G401.6 (cell line): ENCODE results near the gene ZNF367.
A peak's percentile ranks its signal among the peaks of the same experiment; 100 is the strongest.
"Not testable (repeated sequence)": the region's sequence is repeated elsewhere in the genome, so short reads cannot be mapped to it uniquely, and the experiment has no call there.

Experiments
- FAIRE-seq: peaks from 2 replicates; lab custom pipeline; 2012; peaks lifted over from hg19 to GRCh38; lab: Jason Lieb, UNC

The ZNF367 gene

GRCh38 chr9:96399325-96399633 is 18.9 kb downstream of the ZNF367 start:
- FAIRE-seq: no peak

- no peak for FAIRE-seq
Measured at GRCh38 chr9:96398582-96399324, 19.4 kb downstream of the ZNF367 start.

- FAIRE-seq: no peak
Measured at GRCh38 chr9:96395964-96396363, 22.2 kb downstream of the ZNF367 start.

DNA sequence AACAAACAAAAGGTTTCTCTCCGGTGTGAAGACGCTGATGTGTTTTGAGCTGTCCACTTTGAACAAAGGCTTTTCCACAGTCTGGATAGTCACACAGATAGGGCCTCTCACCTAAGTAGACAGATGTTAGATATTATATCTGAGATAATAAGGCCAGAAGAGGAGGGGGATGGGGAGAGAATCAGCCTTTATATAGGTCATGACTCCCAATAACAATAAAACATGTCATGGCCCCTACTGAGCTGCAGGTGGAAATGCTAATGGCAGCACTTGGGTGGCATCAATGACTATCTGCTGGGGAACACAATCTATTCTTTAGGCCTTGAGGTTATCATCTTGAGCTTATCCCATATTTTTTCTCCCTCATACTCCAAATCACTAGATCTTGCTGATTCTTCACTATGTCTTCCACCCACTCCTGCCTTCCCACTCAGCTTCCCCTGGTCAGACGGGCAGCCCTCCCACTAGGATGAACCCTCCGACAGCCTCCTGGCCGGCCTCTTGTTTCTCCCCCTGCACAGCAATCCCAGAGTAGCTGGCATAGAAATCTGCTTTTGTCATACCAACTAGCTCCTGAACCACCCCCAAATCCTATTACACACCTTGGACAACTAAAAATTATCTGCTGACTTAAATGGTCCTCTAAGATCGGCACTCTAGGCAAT is 23.2 kb downstream of the ZNF367 start:
- FAIRE-seq: no peak

DNA sequence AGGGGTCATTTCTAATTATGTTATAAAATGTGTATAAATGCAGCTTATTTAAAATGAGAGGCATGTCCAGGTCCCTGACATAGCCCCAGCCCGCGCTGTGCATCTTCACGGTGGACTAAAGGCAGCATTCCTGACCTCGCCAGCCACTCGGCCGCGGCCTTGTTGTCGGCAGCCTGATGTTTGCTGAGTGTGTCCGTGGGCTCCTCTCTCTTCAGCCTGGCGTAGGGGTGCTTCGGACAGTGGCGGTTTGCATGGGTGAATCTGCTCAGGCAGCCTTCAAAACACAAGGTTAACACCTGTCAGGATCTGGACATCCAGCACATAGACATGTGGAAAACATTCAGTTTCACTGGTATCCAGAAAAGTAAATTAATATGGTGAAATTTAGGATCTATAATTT is 25.9 kb downstream of the ZNF367 start:
- FAIRE-seq: no peak

DNA sequence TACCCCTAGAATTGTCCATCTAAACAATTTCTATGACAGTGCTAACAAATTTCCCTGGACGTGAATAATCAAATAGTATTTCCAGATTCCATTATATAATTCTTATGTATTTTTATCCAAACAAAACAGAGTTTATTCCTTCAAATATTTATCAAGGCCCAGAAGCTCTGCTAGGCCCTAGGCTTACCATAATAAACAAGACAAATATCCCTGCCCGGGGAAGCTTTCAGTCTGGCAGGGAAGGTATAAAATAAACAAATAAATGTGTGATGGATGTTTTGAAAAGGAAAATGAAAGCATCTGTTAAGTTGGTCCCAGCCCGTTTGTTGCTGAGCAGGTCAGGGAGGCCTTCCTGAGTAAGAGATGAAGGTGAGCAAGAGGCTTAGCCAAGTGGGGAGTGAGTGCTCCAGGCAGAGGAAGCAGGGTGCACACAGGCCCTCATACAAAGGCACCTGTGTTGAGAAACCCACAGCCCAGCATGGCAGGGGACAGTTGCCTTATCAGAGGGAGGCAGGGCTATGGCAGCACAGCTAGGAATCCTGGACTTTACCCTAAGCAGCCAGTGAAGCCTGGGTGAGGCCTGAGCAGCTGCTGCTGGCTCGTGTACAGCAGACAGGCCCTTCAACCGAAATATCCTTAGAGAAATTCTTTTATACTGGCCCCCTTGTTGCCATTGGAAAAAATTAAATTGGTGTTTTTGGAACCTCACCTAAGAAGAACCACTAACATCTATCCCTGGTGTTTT is 27.0 kb downstream of the ZNF367 start:
- no peak for FAIRE-seq

DNA sequence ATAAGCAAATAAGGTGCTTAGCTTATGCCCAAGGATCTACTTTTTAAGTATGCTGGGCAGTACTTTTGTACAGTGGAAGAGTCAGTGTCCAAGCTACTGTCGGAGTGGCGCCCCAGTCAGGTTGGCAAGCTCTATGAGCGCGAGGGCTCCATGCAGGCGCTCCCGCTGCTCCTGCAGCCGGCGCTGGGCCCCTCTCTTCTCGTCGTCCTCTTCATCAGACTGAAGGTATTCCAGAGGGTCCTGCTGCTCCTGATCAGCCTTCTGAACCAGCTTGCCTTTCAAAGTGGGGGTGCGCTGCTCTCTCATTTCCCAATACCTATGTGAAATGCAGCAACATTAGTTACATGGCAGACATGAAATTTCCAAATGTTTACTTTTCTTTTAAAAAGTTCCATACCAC is 30.0 kb downstream of the ZNF367 start:
- FAIRE-seq: no peak

GRCh38 chr9:96386157-96386556 is 32.0 kb downstream of the ZNF367 start:
- FAIRE-seq: peak; percentile 70

GRCh38 chr9:96383165-96383942 is 34.8 kb downstream of the ZNF367 start, which contains the start of gene SLC35D2:
TSS of gene SLC35D2 (minus strand) at chr9:96383711. CDS start at chr9:96383634, 77 bp downstream.
- FAIRE-seq: no peak

- FAIRE-seq: no peak
Measured at GRCh38 chr9:96382839-96383164, 35.4 kb downstream of the ZNF367 start.

- FAIRE-seq: no peak
Measured at GRCh38 chr9:96382175-96382574, 36.0 kb downstream of the ZNF367 start.

GRCh38 chr9:96381696-96382095 is 36.5 kb downstream of the ZNF367 start:
- no peak for FAIRE-seq

DNA sequence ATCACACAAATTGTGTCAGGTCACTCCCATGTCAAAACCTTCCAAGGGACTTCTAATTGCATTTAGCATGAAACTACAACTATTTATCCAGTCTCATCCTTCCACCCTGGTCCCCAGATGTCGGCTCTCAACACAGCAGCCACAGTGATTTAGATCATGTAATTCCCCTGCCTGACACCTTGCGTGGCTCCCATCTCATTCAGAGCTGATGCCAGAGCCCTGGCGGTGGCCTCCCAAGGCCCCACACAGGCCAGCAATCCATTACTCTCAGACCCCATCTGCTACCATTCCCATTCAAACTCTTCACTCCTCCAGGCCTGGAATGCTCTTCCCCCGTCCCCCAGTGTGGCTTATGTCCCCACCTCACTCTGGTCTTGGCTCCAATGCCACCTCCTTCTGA is 37.0 kb downstream of the ZNF367 start:
- no peak for FAIRE-seq

- no peak for FAIRE-seq
Measured at GRCh38 chr9:96379461-96379860, 38.7 kb downstream of the ZNF367 start.

- FAIRE-seq: no peak
Measured at GRCh38 chr9:96378187-96378586, 40.0 kb downstream of the ZNF367 start.

DNA sequence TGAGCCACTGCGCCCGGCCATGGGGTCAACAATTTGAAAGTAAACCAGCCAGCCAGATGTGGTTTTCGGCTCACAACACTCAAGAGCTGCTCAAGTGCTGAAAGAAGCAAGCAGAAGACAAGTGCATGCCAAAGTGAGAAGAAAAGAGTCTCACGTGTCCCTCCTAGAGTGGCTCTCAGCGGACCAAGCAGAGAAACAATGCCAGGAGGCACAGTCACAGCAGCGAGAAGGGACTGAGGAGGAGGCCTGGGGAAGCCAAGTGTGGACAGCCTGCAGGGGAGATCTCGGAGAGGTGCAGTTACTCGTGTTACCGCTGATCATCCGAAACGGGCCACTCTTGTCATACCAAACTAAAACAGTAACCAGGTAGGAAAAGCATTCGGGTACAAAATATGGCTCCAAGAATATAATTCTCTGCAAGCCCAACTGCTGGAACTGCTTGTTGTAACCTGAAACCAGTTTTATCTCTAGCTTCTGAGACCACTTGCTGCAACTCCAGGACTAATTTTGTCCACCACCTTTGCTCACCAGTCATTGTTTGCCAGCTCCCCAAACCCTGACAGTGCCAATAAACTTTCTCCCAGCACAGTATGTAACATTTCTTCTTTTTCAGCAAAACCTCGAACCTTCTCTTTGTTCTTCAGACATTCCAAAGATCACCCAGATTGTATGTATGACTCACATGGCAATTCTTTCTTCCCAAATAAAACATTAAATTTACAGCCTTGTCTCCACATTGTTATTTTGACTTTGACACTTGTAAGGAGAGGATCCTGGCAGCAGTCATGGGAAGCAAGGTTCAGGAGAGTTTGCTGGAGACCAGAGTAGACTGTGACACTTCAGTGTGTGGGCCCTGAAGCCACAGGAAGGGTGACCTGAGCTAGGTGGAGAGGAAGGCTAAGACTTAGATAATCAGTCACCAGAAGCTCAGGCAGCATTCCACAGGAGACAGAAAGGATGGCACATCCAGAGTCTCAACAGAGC is 41.0 kb downstream of the ZNF367 start:
- FAIRE-seq: no peak

GRCh38 chr9:96375507-96375906 is 42.7 kb downstream of the ZNF367 start:
- not testable (repeated sequence) for FAIRE-seq

- no peak for FAIRE-seq
Measured at GRCh38 chr9:96367943-96368342, 50.2 kb downstream of the ZNF367 start.

DNA sequence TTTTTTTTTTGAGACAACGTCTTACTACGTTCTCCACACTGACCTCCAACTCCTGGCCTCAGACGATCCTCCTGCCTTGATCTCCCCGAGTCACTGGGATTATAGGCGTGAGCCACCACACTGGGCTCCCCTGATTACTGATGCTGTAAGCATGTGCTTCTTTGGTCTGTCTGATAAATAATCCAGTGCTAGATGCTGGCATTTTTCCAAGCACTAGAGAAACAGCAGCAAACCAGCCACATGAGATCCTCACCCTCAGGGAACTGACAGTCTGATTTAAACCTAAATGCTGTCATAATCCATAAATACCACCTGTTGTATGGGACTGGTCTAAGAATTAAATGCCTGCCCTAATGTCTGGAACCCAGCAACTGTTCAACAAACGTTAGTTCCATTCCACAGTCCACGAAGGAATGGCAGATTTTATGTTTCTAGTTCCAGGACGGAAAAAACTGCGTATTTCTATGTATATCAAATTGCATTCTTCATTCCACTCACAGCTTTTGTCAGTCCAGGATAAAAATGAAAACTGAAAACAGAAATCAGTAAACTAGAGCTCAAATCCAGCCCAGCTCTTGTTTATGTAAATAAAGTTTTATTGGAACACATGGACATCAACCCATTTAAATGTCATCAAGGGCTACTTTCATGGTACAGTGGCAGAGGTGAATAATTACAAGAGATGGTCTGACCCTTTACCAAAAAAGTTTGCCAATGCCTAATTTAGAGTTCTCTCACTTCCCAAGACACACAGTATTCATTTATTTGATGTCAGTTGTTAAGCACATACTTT is 54.8 kb downstream of the ZNF367 start:
- no peak for FAIRE-seq

DNA sequence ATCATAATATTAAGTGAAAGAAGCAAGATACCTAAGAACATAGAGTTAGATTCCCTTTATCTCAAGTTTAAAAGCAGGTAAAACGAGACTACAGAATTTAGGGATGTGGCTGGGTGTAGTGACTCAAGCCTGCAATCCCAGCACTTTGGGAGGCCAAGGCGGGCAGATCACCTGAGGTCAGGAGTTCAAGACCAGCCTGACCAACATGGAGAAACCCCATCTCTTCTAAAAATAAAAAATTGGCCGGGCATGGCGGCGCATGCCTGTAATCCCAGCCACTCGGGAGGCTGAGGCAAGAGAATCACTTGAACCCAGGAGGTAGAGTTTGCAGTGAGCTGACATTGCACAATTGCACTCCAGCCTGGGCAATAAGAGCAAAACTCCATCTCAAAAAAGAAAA is 56.1 kb downstream of the ZNF367 start:
- not testable (repeated sequence) for FAIRE-seq

DNA sequence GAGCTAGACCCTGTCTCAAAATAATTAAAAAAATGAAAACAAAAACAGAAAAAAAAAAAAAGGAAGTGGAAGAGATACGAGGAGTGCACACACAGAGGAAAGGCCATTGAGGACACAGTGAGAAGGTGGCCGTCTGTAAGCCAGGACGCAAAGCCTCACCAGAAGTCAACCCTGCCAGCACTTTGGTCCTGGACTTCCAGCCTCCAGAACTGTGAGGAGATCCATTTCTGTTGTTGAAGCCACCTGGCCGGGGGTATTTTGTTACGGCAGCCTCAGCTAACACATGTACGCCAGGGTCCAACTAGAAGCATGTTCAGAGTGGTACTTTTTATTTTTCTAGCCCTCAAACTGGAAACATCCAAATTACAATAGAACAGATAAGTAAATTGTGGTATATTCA is 56.5 kb downstream of the ZNF367 start:
- FAIRE-seq: no peak
